Measurements from ENCODE around the gene PCDHGA8.

The PCDHGA8 gene

DNA sequence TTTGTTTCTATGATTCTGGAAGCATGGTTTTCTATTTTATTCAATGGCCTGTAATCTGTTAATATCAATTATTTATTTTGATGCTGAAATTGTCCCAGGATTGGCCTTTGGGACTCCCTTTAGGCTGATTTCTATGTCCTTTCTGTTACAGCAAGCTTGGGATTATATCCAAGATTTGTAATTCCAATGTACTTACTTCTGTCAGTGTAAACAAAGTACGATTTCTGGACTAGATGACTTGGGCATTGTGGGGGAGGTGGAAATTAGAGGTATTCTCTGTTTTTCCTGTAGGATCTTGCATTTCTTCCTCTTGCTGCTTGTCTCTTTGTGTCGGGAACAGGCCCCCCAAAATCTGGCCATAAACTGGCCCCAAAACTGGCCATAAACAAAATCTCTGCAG lies 41.6 kb downstream of the PCDHGA8 start:
- DNase-seq = no peak

DNA sequence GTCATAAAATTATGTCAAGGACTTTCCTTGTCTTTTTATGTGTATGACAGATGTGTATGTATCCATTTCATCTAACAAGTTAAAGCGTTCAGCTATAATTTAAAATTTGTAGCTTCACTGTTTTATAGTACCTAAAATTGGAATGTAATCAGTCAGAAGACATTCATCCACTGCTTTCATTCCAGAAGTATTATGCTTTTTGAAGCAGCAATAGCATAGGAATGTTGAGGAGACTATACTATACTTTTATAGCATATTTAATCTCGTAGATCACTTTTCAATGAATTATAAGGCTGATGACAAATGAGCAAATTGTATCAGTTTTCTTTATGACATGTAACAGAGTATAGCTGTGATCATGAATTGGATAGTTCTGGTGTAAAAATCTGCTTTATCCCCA lies 44.8 kb downstream of the PCDHGA8 start:
- no peak for DNase-seq

DNA sequence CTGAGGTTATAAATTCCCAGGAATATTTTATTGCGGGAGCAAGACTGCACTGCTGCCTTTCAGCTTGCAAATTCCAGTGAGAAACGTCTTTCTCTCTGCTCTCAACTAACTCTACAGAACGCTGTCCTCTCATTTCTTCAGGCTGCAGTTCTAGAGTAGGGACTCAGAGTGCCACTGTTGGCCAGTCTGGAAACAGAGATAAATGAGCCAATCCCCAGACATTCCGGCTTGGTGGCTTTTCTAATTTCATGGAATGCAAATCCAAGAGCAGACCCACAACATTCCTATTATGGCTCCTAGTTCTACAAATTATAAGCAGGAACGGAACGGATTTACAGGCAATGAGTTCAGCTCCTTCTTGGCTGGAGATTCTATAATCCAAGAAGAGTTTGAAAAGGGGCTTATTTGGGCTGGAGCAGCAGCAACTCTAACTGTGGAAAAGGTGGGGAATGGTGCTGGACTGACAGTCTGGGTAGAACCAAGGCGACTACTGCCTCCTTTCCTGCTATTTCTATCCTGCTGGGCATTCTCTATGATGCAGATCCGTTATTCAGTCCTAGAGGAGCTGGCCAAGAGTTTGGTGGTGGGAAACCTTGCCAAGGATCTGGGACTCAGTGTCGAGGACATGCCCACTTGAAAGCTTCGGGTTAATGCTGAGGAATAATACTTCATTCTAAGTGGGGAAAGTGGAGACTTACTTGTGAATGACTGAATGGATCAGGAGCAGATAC lies 47.1 kb downstream of the PCDHGA8 start:
- DNase-seq = no peak

DNA sequence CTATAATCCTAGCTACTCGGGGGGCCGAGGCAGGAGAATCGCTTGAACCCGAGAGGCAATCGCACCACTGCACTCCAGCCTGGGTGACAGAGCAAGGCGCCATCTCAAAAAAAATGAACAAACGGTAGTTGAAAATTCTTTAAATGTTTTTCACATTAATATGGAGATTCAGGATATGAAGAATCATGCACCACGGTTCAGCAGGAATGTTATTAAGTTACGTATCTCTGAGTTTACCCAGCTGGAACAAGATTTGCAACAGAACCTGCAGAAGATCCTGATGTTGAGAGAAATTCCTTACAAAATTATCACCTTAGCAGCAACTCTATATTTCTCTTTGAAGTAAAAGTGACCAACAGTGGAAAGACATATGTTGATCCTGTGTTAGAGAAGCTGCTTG lies 47.9 kb downstream of the PCDHGA8 start:
- no peak for DNase-seq

DNA sequence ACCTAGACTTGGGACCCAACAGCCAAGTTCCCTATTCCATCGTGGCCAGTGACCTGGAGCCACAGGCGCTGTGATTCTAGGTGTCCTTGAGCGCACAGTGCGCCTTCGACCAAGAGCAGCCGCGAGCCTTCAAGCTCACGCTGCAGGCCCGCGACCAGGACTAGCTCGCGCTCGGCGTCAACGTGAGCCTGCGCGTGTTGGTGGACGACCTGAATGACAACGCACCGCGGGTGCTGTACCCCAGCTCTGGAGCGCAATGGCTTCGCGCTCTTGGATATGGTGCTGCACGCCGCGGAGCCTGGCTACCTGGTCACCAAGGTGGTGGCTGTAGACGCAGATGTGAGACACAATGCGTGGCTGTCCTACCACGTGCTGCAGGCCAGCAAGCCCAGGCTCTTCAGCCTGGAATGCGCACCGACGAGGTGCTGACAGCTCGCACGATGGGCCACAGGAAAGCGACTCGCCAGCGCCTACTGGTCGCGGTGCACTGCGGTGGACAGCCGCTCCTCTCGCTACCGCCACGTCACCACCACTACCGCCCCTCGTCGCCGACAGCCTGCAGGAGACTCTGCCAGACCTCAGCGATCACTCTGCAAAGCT lies 49.2 kb downstream of the PCDHGA8 start:
- DNase-seq = no peak

Data from CD4-positive, alpha-beta T cell treated with Interleukin-4 for 4 hours (primary cell).